Ovary (tissue), 9 donors: ENCODE results near the gene GALNTL6. TPM values are rescaled to one million over a fixed set of nuclear protein-coding genes. Genes with fewer than 3 reads are reported as not detected.

Experiments
- DNase-seq, 5 donors: peaks; one replicate each; pipeline ENCODE4 v3.0.0-alpha.2; 2019 to 2020
- H3K27ac ChIP-seq, 2 donors: fragments of 200-600 bp; one replicate each; pipeline versions ENCODE4 v1.5.1 to v1.8.0; 2019 to 2022
- H3K27me3 ChIP-seq: fragments of 200-600 bp; one replicate; pipeline ENCODE4 v1.8.0; 2022
- H3K36me3 ChIP-seq: fragments of 200-600 bp; sonication (generic); one replicate; pipeline ENCODE4 v1.5.1; 2019
- H3K4me1 ChIP-seq: one replicate; pipeline ENCODE4 v1.8.1; 2013; ENCODE audit warnings: mild to moderate bottlenecking, moderate library complexity; ENCODE audit not compliant: insufficient read depth
- H3K4me3 ChIP-seq: fragments of 200-600 bp; sonication (generic); one replicate; pipeline ENCODE4 v1.5.1; 2017
- H3K9me3 ChIP-seq, 2 donors: fragments of 200-600 bp in 1 of 2; sonication (generic) in 1 of 2; one replicate each; pipeline versions ENCODE4 v1.5.1 to v1.8.1; 2013 to 2019; ENCODE audit warnings: mild to moderate bottlenecking in 1 of 2, moderate library complexity in 1 of 2
- CTCF ChIP-seq, 3 donors: fragments of 450-650 bp in 2 of 3; fragments of 200-600 bp in 1 of 3; IDR thresholded peaks; one replicate each; pipeline versions ENCODE4 v1.5.1 to v1.8.0; 2016 to 2022; ENCODE audit warnings: antibody characterized with exemption in 3 of 3, mild to moderate bottlenecking in 1 of 3
- EP300 ChIP-seq: sonication (generic); formaldehyde crosslinking; IDR thresholded peaks from one replicate; pipeline ENCODE4 v1.6.1; 2017; ENCODE audit warnings: antibody characterized with exemption
- POLR2A ChIP-seq: fragments of 450-650 bp; IDR thresholded peaks from one replicate; pipeline ENCODE4 v1.6.1; 2017; ENCODE audit warnings: antibody characterized with exemption, mild to moderate bottlenecking, moderate library complexity
- WGBS, 3 donors: extraction: QIAGEN DNeasy Blood & Tissue Kit in 1 of 3; methylation state at CpG; one replicate each; pipeline versions ENCODE4 v1.1.5 to v1.1.7; 2013 to 2017; 5-methylcytosine and 5-hydroxymethylcytosine counted together
- intact Hi-C, 4 donors: fragments of 100-400 bp; cut with DNase I; formaldehyde crosslinking; loops; one replicate each; pipeline versions ENCODE4 v1.11.0 to v1.15.1; 2022 to 2023
- polyA plus RNA-seq, 2 donors: library from polyadenylated mRNA; stranded (reverse); fragments of 200-250 nt in 1 of 2; fragments of 350-450 nt in 1 of 2; fragmentation: Illumina TruSeq in 1 of 2; extraction: RNeasy Lipid Tissue Mini Kit (QIAGEN cat#74804) in 1 of 2; gene quantifications; one replicate each; pipeline ENCODE4 v1.2.3, GENCODE V29; 2013 to 2014
- total RNA-seq, 7 donors: library from RNA; depleted of rRNA in 2 of 7; stranded (reverse); fragments of >200 nt in 2 of 7; fragmentation: NEBNext Ultra II Directional in 3 of 7; extraction: Animal tissue kit (Norgen Biotek cat#: 25700) in 3 of 7; gene quantifications; one replicate each; pipeline versions ENCODE4 v1.1.0 to v1.2.4, GENCODE V29; 2016 to 2023
- donor health status: DM: no; HTN: no; CAD: no; lungs with moderate emphysema.
- donor health status: DM: no; HTN: no; CAD: no.
- donor health status: Bipolar disorder and iron deficiency.
- donor health status: DM: yes; HTN: yes; CAD: no.
- donor health status: DM: no; HTN: no; CAD: no.
- donor health status: DM: yes; HTN: yes; CAD: no.

The GALNTL6 gene
- total and polyA plus RNA-seq, 9 donors = 0.11 to 1.8 TPM; not detected in 7

GRCh38 chr4:172055498-172055897 lies 242.3 kb downstream of the GALNTL6 start:
- WGBS, 3 donors = 54 to 82% (median 65%) methylated on average over 2 of the region's 2 CpGs
- no peaks in the 10 kb centered on the region for H3K36me3 ChIP-seq
- TF ChIP-seq EP300 (no peak), POLR2A (no peak), CTCF (IDR thresholded peaks at IDR 0.05) (no peak)
- DNase-seq = no peak
- H3K9me3 ChIP-seq = no peaks in the 10 kb centered on the region
- intact Hi-C loops = no loop called here
- H3K4me3 ChIP-seq = no peak overlapping the region
- no peaks in the 10 kb centered on the region for H3K27me3 ChIP-seq
- H3K27ac ChIP-seq = no peak overlapping the region
- H3K4me1 ChIP-seq = no peaks in the 10 kb centered on the region

- Histone ChIP-seq H3K27me3 (no peaks in the 10 kb centered on the region), H3K36me3 (no peaks in the 10 kb centered on the region), H3K9me3 (no peaks in the 10 kb centered on the region), H3K4me3 (no peak overlapping the region), H3K27ac (no peak overlapping the region), H3K4me1 (no peaks in the 10 kb centered on the region)
- WGBS, 3 donors = 85 to 90% (median 90%) methylated on average over 1 of the region's 1 CpG
- intact Hi-C loops = no loop called here
- no peak for TF ChIP-seq POLR2A
- no peak for DNase-seq
Observed at GRCh38 chr4:172061204-172061603, 248.0 kb downstream of the GALNTL6 start.

- H3K36me3 ChIP-seq = no peaks in the 10 kb centered on the region
- no peaks in the 10 kb centered on the region for H3K27me3 ChIP-seq
- no peak for DNase-seq
- no peak overlapping the region for H3K27ac ChIP-seq
- no peaks in the 10 kb centered on the region for H3K9me3 ChIP-seq
- H3K4me1 ChIP-seq = no peaks in the 10 kb centered on the region
- TF ChIP-seq POLR2A (no peak), EP300 (no peak), CTCF (IDR thresholded peaks at IDR 0.05) (no peak)
- intact Hi-C loops = no loop called here
- H3K4me3 ChIP-seq = no peak overlapping the region
- 63 to 67% (median 66%) methylated on average over 3 of the region's 3 CpGs for WGBS, 3 donors
Observed at GRCh38 chr4:172068506-172068905, 255.3 kb downstream of the GALNTL6 start.

- Histone ChIP-seq H3K4me3 (no peak overlapping the region), H3K4me1 (no peaks in the 10 kb centered on the region), H3K36me3 (no peaks in the 10 kb centered on the region), H3K27ac (no peak overlapping the region), H3K9me3 (no peaks in the 10 kb centered on the region), H3K27me3 (no peaks in the 10 kb centered on the region)
- DNase-seq = no peak
- intact Hi-C loops = no loop called here
- TF ChIP-seq CTCF (IDR thresholded peaks at IDR 0.05) = no peak
- no peak for TF ChIP-seq EP300
- no peak for TF ChIP-seq POLR2A
Observed at GRCh38 chr4:172073590-172073989, 260.4 kb downstream of the GALNTL6 start.

- Histone ChIP-seq H3K9me3 (no peaks in the 10 kb centered on the region), H3K4me3 (no peak overlapping the region), H3K4me1 (no peaks in the 10 kb centered on the region), H3K27me3 (no peaks in the 10 kb centered on the region), H3K36me3 (no peaks in the 10 kb centered on the region), H3K27ac (no peak overlapping the region)
- TF ChIP-seq CTCF (IDR thresholded peaks at IDR 0.05) (no peak), POLR2A (no peak), EP300 (no peak)
- intact Hi-C loops = no loop called here
- 55 to 70% (median 59%) methylated on average over 1 of the region's 1 CpG for WGBS, 3 donors
- no peak for DNase-seq
Observed at GRCh38 chr4:172083272-172083671, 270.1 kb downstream of the GALNTL6 start.
